ENCODE data around the gene MSMP.

DNA sequence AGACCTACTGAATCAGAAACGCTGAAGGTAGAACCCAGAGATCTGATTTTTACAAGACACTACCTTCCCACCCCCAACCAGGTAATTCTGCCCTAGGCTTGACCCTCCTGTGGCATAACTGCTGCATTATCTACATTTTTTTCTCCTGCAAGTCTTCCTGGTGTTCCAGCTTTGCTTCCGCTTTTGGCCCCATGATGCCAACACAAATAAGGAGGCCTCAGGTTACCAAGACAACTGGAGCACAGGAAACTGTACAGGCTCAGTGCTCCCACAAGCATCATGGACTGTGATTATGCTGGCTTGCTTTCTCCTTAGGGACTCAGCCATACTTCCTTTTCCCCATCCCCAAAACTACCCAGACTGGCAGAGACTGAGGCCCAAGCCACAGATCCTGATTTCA is 6.6 kb upstream of the MSMP start:
- TF ChIP-seq POLR2AphosphoS5 (IDR thresholded peaks at IDR 0.05; ENCODE audit: insufficient read depth, low read depth, low read length) (peak; percentile 92), POLR2A (IDR thresholded peaks at IDR 0.05; ENCODE audit: low read depth, low read length) (peak; percentile 75), FOS (IDR thresholded peaks at IDR 0.05; ENCODE audit: borderline replicate concordance, insufficient read depth, low read length) (peak; percentile 29), GATA2 (IDR thresholded peaks at IDR 0.05; ENCODE audit: insufficient read depth, insufficient read length, low read depth, low read length) (peak; percentile 91), JUN (IDR thresholded peaks at IDR 0.05; ENCODE audit: borderline replicate concordance, insufficient read depth, insufficient read length, low read depth) (peak; percentile 23), EZH2 (IDR thresholded peaks at IDR 0.05; ENCODE audit: borderline replicate concordance, low read depth, low read length, severe bottlenecking) (no peak), MYC (IDR thresholded peaks at IDR 0.05; ENCODE audit: low read depth, low read length) (no peak)
- TF ChIP-seq, protein P1, sequence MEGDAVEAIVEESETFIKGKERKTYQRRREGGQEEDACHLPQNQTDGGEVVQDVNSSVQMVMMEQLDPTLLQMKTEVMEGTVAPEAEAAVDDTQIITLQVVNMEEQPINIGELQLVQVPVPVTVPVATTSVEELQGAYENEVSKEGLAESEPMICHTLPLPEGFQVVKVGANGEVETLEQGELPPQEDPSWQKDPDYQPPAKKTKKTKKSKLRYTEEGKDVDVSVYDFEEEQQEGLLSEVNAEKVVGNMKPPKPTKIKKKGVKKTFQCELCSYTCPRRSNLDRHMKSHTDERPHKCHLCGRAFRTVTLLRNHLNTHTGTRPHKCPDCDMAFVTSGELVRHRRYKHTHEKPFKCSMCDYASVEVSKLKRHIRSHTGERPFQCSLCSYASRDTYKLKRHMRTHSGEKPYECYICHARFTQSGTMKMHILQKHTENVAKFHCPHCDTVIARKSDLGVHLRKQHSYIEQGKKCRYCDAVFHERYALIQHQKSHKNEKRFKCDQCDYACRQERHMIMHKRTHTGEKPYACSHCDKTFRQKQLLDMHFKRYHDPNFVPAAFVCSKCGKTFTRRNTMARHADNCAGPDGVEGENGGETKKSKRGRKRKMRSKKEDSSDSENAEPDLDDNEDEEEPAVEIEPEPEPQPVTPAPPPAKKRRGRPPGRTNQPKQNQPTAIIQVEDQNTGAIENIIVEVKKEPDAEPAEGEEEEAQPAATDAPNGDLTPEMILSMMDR (IDR thresholded peaks at IDR 0.05; ENCODE audit: extremely low read depth in 1 of 2, insufficient read depth in 1 of 2, low read depth in 1 of 2, low read length in 2 of 2) = no peak
- TF ChIP-seq, protein P2, sequence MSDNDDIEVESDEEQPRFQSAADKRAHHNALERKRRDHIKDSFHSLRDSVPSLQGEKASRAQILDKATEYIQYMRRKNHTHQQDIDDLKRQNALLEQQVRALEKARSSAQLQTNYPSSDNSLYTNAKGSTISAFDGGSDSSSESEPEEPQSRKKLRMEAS (IDR thresholded peaks at IDR 0.05; ENCODE audit: insufficient read depth, insufficient read length) = no peak
